GM21825 (cell line): ENCODE measurements around the gene DEPP1.
A peak's percentile ranks its signal among the peaks of the same experiment; 100 is the strongest.

ENCODE experiments used
- ATAC-seq: cut with Tn5 transposase; IDR thresholded peaks from one replicate; pipeline ENCODE4 v1.9.1; 2021; ENCODE audit warnings: mild to moderate bottlenecking, moderate library complexity; ENCODE audit not compliant: unreplicated experiment

Gene DEPP1

GRCh38 chr10:44993922-44994751 lies 15.5 kb upstream of the DEPP1 start:
- ATAC-seq = no peak

- no peak for ATAC-seq
Measured at GRCh38 chr10:44993226-44993921, 14.8 kb upstream of the DEPP1 start.

DNA sequence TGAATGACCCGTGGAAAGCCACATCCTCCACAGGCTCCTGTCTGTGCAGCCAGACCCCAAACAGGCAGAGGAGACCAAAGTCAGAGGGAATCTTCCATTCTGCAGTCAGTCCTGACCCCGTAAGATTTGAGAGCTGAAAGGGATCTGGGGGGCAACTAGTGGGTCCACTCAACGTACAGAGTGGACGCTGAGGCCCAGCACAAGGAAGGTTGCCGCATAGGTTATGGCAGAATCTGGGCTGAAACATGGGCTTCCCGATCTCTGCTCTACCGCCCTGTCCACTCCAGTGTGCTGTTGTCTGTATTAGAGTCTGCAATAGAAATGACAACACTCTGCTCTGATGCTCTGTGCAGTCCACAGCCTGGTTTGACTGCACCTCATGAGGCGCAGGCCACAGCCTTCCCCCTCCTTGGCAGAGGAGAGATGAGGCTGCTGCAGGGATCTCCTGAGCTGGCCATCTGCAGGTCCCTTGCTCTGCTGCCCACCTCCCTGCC lies 14.2 kb upstream of the DEPP1 start:
- no peak for ATAC-seq

GRCh38 chr10:44992070-44992731 lies 13.6 kb upstream of the DEPP1 start:
- ATAC-seq = no peak

DNA sequence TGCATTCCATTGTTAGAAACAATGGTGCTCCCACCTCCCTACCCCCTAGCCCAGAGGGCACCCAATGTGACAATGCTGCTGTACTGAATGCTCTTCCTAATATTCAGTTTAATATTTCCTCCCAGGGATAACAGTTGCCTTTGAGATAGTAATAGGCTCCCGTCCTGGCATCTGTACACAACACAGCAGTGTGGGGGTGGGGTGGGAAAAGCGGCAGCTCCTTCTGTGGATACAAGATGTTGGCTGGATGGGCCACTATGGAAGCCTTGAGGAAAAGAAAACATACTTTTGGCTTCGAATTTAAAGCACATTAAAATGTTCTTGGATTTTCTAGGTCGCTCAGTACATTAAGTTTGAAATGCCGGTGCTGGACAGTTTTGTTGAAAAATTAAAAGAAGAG lies 13.0 kb upstream of the DEPP1 start:
- no peak for ATAC-seq

- no peak for ATAC-seq
Measured at GRCh38 chr10:44990965-44991364, 12.4 kb upstream of the DEPP1 start.

- ATAC-seq = no peak
Measured at GRCh38 chr10:44990302-44990655, 11.7 kb upstream of the DEPP1 start.

- no peak for ATAC-seq
Measured at GRCh38 chr10:44989597-44990301, 11.1 kb upstream of the DEPP1 start.

DNA sequence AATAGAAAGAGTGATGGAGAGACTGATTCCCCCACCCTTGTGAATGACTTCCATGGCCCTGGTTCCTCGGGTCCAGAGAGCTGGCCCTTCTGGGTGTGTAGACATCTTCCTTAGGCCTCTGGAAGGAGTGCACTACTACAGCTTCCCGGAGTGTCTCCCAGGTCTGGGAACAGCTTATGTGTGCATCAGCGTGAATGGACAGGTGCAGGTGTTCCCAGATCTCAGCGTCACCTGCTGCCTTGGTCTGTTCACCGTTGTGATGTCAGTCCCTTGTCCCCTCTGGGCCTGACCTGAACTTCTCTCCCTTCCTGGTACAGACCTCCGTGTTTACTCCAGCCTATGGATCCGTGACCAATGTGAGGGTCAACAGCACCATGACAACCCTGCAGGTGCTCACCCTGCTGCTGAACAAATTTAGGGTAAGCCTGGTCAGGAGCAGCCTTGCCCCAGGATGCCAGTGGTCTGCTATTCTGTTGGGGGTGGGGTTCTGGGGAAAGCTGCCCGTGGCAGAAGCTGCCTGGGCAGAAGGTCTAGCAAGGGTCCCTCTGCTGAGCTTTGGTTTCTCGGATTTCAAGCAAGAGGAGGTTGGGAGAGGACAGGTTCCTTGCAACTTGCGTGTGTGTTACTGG lies 10.5 kb upstream of the DEPP1 start:
- ATAC-seq = no peak

GRCh38 chr10:44986670-44987069 lies 8.1 kb upstream of the DEPP1 start:
- ATAC-seq = no peak

DNA sequence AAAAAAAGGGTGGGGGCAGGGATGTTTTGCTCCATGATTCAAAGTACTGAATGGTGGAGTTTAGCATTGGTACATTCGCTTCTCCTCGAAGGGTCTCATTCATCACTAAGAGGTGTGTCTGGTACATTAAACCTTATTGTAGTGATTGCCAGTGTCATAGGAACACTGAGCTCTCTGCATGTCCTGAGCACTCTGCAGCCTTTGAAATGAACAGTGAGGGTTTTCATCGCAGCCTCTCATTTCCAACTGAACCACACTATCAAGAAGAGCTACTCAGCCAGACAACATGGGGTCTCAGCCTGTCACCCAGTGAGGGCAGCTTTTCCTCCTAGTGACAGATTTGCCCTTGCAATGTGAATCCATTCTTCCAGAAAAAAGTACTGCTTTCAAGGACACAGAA lies 7.6 kb upstream of the DEPP1 start:
- ATAC-seq = no peak

DNA sequence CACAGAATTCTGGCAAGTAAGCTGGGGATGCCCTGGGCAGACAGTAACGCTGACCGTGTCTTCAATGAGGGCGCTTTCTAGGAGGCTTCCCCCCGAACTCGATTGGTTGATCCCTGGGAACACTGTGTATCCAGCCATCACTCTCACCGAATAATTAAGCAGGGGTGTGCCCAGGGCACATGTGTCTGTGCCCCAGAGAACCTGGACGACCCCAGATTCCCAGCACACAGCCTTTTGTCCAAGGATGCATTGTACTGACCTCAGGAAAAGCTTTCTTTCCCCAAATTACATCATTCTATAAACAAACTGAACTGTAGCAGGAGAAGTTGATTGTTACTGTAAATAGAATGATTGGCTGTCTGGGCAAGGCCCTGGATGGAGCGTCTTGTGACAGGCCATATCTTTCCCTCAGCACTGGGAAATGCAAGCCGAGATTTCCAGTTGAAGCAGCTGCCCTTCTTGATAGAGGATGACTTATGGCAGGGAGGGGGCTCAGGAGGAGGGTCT lies 6.6 kb upstream of the DEPP1 start:
- no peak for ATAC-seq

- no peak for ATAC-seq
Measured at GRCh38 chr10:44984671-44985101, 6.1 kb upstream of the DEPP1 start.

- no peak for ATAC-seq
Measured at GRCh38 chr10:44983895-44984278, 5.3 kb upstream of the DEPP1 start.

DNA sequence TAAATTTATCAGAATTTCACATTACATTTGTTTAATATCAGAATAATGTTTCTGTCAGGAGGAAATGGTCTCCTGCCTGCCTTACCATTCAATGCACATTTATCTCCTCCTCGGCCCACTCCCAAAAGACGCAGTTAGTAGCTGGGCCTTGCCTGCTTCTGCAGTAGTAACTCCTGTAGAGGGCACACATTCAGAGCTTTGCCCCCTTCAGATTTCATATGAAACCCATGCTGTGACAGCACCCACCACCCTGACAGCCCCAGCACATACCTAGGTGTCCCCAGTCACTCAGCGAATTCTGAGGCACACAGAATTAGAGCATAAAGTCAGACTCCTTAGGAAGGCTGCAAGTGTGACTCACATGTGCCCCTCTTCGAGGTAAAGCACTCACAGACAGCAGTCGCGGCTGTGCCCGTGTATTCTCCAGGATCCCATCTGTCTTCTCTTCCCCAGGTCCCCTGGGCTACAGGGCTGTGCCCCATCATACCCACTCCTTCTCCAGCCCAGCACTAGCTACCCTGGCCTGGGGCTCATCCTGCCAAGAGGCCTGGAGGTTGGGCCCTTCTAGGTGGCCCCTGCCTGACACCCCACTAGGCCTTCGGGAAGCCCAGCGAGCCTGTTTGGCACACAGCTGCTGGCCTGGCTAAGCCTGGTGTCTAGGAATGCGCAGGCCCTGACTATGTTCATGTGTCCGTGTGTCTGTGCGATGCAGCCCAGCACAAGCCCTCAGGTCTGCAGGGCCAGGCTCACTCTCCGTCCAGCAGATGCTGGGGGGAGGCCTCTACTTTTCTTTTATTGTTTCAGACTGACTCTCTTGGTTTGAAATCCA lies 4.7 kb upstream of the DEPP1 start:
- no peak for ATAC-seq

- no peak for ATAC-seq
Measured at GRCh38 chr10:44982496-44982895, 3.9 kb upstream of the DEPP1 start.

DNA sequence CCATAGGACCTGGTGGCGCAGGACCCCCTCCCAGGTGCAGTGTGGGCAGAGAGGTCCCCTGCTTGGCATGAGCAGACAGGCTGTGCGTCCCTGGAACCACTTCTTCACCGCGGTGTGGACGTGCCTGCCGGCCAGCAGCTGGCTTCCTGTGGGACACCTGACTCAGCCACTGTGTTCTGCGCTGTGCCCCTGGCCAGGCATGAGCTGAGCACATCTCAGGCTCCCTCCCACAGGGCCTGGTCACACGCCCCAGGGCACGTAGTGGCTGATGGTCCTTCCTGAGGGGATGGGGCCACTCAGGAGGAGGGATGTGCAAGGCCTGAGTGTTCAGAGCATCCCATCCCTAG lies 3.5 kb upstream of the DEPP1 start:
- no peak for ATAC-seq

GRCh38 chr10:44981172-44982113 lies 2.8 kb upstream of the DEPP1 start:
- peak; percentile 39 for ATAC-seq
